ENCODE measurements around the gene MRAP. TPM values are rescaled to one million over a fixed set of nuclear protein-coding genes. Genes with fewer than 3 reads are reported as not detected.
A peak's percentile ranks its signal among the peaks of the same experiment; 100 is the strongest.

The MRAP gene
- total RNA-seq, 1 donor: not detected

DNA sequence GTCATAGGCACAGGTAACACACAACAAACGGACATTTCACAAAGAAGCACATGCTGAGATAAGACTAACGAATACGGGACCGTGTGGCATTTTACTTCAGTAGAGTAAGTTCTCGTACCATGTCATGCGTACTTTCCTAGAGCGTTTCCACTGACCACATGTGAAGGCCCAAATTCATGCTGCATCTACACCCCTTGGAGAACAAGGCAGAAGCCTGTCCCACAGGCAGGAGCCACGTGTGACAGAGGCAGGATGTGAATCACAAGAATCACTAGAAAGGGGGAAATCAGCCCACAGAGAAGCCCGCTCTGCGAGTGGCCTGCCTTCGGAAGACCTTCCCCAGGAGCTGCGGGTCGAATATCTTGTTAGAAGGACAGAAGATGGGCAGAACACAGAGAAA lies 52.3 kb downstream of the MRAP start:
- TF ChIP-seq, protein P1, sequence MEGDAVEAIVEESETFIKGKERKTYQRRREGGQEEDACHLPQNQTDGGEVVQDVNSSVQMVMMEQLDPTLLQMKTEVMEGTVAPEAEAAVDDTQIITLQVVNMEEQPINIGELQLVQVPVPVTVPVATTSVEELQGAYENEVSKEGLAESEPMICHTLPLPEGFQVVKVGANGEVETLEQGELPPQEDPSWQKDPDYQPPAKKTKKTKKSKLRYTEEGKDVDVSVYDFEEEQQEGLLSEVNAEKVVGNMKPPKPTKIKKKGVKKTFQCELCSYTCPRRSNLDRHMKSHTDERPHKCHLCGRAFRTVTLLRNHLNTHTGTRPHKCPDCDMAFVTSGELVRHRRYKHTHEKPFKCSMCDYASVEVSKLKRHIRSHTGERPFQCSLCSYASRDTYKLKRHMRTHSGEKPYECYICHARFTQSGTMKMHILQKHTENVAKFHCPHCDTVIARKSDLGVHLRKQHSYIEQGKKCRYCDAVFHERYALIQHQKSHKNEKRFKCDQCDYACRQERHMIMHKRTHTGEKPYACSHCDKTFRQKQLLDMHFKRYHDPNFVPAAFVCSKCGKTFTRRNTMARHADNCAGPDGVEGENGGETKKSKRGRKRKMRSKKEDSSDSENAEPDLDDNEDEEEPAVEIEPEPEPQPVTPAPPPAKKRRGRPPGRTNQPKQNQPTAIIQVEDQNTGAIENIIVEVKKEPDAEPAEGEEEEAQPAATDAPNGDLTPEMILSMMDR (IDR thresholded peaks at IDR 0.05; ENCODE audit: insufficient read depth, low read length): no peak

DNA sequence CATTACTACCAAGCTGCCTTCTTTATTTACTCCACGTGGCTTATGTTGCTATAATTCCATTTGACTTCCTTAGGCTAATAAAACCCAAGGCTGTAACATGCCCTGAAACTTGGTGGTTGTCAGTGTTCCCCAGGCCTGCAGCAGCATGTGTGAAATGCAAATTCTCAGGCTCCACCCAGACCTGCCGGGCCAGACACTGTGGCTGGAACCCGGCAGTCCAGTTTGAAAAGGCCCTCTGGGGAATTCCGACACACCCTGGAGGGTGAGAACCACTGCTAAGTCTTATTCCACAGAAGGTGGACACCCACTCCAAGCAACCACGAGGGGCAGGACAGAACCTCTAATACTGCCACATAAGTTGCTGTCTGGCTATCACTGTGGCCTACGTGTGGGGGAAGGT lies 52.8 kb downstream of the MRAP start:
- no peak for DNase-seq (ENCODE audit: low read depth)
- TF ChIP-seq, protein P1 (IDR thresholded peaks at IDR 0.05; ENCODE audit: insufficient read depth, low read length): no peak
- H3K4me3 ChIP-seq (ENCODE audit: low read depth, low read length): no peak overlapping the region

More for the DNA sequence above, 52.3 kb downstream of the MRAP start:
- H3K4me3 ChIP-seq (ENCODE audit: low read depth, low read length): no peak overlapping the region
- DNase-seq (ENCODE audit: low read depth): no peak

DNA sequence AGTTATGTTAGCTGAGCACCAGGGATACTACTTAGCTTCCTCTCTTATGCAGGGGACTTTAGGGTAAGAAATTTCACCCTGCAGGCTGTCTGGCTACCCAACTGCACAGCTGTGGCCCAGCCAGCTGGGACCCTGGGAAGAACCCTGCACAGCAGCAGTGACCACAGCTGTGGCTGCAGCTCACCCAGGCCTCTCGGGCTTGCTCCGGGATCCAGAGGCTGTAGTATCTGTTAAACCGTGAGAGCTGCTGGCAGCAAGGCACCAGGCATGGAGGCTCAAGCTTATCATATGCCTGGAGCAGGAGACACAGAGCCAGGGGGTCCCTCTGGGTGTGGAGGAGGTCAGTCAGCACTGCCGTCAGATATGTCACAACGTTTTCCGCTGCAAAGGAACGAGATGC lies 53.9 kb downstream of the MRAP start:
- no peak overlapping the region for H3K4me3 ChIP-seq (ENCODE audit: low read depth, low read length)
- DNase-seq (ENCODE audit: low read depth): no peak
- TF ChIP-seq, protein P1 (IDR thresholded peaks at IDR 0.05; ENCODE audit: insufficient read depth, low read length): no peak

DNA sequence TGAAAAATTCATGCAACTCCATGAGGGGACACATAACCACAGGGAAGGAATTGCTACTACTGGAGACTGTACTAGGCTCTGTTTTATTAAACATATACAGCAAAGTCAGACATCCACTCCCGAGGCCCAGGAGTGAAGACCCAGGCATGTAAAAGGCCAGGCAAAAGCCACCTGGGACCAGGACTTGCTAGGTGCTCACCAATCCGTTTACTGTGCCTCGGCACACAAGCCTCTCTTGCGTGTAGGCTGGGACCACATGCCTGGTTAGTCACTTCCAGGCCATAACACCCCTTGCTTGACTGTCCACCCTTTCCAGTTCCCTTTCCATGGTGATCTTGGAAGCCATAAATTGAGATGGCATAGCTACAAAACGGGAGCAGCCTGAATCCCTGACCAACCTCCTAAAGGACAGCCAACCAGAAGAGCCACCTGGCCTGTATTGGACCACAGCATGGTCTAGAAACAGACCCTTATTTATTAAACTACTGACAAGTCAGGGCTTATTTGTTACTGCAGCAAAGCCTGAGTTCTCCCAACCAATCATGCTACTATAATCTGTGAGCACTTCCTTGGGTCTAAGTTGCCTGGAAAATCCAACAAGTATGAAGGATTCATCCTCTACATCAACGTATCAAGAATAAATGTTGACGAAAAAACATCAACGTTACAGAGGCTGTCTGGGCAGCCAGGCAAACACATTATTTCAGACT lies 54.5 kb downstream of the MRAP start:
- TF ChIP-seq, protein P1 (IDR thresholded peaks at IDR 0.05; ENCODE audit: insufficient read depth, low read length): no peak
- H3K4me3 ChIP-seq (ENCODE audit: low read depth, low read length): no peak overlapping the region
- DNase-seq (ENCODE audit: low read depth): no peak

DNA sequence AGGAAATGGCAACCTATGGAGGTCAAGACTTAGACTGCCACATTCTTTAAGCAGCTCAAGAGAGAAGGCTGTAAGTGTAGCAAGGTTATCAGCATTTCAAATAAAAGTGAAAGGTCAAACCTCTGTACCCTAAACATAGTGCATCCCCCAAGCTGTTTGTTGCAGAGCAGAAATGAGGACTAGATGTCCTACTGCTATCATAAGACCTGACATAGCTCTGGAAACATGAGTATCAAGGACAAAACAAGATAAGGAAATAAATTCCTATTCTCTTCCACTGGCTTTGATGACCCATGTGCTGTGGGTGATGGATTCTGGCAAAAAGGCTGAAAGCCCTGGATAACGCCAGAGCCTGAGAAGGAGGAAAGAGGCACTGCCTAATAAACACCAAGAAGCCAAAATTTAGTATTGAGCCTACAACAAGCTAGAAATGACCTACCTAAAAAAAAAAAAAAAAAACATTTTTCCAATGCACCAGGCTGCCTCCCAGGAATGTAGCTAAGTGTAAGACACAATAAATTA lies 58.3 kb downstream of the MRAP start:
- TF ChIP-seq, protein P1 (IDR thresholded peaks at IDR 0.05; ENCODE audit: insufficient read depth, low read length): no peak
- no peak overlapping the region for H3K4me3 ChIP-seq (ENCODE audit: low read depth, low read length)
- no peak for DNase-seq (ENCODE audit: low read depth)

DNA sequence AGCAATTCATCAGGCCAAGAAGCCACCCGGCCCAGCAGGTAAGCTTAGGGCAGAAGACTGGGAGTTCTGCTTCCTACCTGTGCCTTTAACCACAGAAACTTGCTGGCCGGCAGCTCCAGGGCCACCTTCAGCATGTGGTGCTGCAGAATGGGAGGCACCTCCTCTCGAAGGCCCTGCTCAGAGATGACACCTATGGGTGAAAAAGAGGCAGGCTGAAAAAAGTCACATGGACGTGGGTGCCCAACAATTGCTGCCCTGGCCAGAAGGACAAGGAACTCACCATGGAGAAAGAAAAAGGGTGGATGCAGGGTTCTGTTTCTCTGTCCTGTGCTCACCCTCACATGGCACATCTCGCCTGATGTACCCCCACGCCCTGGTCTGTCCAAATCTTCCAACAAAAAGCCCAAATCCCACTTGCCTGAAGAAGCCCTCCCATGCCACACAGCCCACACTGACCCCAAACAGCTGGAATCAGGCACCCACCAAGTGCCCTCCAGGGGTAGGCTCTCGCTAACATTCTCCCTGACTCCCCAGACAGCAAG lies 61.1 kb downstream of the MRAP start:
- TF ChIP-seq, protein P1 (IDR thresholded peaks at IDR 0.05; ENCODE audit: insufficient read depth, low read length): peak; percentile 23
- H3K4me3 ChIP-seq (ENCODE audit: low read depth, low read length): no peak overlapping the region
- no peak for DNase-seq (ENCODE audit: low read depth)
